Measurements from ENCODE around the gene C3orf18. TPM values are rescaled to one million over a fixed set of nuclear protein-coding genes. Genes with fewer than 3 reads are reported as not detected.

C3orf18 gene
- total RNA-seq, 1 donor from 2014 or later, result 7.2 TPM

DNA sequence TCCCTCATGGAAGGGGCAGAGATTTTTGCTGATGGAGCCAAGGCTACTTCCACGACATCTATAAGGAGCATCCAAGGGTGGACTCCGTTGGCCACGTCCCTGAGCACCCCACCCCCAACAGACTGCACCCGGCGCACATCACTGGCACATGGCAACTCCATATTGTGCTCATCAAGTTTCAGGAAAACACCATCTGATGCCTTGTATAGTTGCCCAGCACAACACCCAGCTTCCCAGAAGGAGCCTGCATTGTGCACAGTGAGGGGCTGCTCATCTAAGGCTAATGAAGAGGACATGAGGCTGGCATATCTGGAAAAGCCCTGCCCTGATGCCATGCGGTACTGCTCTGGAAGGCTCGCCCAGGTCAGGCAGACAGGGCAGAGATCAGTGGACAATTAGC, 49.1 kb downstream of the C3orf18 start:
- peaks cover 17% of the 10 kb centered on the region for H3K27me3 ChIP-seq (ENCODE audit: insufficient read depth, low read length)
- Mint-ChIP-seq H3K4me1 (ENCODE audit: low read depth, unreplicated experiment) (peaks cover 12% of the 10 kb centered on the region), H3K27ac (ENCODE audit: unreplicated experiment) (no peak overlapping the region), H3K4me3 (ENCODE audit: unreplicated experiment) (no peak overlapping the region), H3K36me3 (ENCODE audit: low read depth, unreplicated experiment) (no peaks in the 10 kb centered on the region), H3K9me3 (ENCODE audit: unreplicated experiment) (no peaks in the 10 kb centered on the region), H3K27me3 (ENCODE audit: low read depth, unreplicated experiment) (peaks cover 48% of the 10 kb centered on the region)
- H3K4me3 ChIP-seq (ENCODE audit: insufficient read depth, low read depth, low read length), result no peak overlapping the region
- no peak overlapping the region for H3K27ac ChIP-seq (ENCODE audit: low read depth, low read length)
- H3K36me3 ChIP-seq (ENCODE audit: insufficient read depth, low read length), result no peaks in the 10 kb centered on the region
- DNase-seq (ENCODE audit: low read depth) (no peak), FAIRE-seq (no peak)
- H2AFZ ChIP-seq (ENCODE audit: low read depth, low read length), result no peak overlapping the region
- no peaks in the 10 kb centered on the region for H4K20me1 ChIP-seq (ENCODE audit: insufficient read depth, low read length)
- TF ChIP-seq CTCF (IDR thresholded peaks at IDR 0.05; ENCODE audit: insufficient read depth, low read depth, low read length) (no peak), EZH2 (IDR thresholded peaks at IDR 0.05; ENCODE audit: insufficient read depth, low read length) (no peak)
- H3K79me2 ChIP-seq (ENCODE audit: insufficient read depth, low read length), result no peaks in the 10 kb centered on the region
- H3K9me3 ChIP-seq (ENCODE audit: insufficient read depth, low read depth, low read length), result no peaks in the 10 kb centered on the region
- H3K4me1 ChIP-seq (ENCODE audit: insufficient read depth, low read length), result no peaks in the 10 kb centered on the region
- H3K9ac ChIP-seq (ENCODE audit: low read length), result no peak overlapping the region
- H3K4me2 ChIP-seq (ENCODE audit: low read length), result no peak overlapping the region

DNA sequence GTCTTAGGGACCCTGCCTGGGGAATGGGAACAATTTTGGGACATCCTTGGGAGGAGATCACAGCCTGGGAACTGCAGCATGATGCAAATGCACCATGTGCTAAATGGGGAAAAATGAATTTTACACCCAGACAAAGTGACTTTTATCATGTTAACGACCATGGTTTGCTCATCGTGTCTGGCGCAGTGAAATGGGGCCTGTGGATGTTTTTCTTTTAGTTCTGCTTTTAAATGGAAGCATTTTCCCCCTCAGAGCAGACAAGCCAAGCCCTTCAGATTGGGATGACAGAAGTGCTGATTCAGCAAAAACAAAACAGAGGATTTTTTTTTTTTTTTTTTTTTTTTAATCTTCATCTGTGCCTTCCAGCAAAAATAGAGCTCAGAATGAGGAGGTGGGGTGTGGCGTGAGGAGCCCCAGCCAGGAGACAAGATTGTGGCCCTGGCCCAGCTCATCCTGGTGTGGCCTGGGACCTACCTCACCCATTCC, 49.8 kb downstream of the C3orf18 start:
- H3K27ac ChIP-seq (ENCODE audit: low read depth, low read length), result no peak overlapping the region
- no peak for FAIRE-seq
- no peak overlapping the region for H3K27ac Mint-ChIP-seq (ENCODE audit: unreplicated experiment)

More for the DNA sequence above, 49.8 kb downstream of the C3orf18 start:
- Mint-ChIP-seq H3K27me3 (ENCODE audit: low read depth, unreplicated experiment) (peaks cover 55% of the 10 kb centered on the region), H3K9me3 (ENCODE audit: unreplicated experiment) (no peaks in the 10 kb centered on the region), H3K4me3 (ENCODE audit: unreplicated experiment) (no peak overlapping the region), H3K36me3 (ENCODE audit: low read depth, unreplicated experiment) (no peaks in the 10 kb centered on the region), H3K4me1 (ENCODE audit: low read depth, unreplicated experiment) (peaks cover 12% of the 10 kb centered on the region)
- DNase-seq (ENCODE audit: low read depth), result no peak
- Histone ChIP-seq H3K27me3 (ENCODE audit: insufficient read depth, low read length) (peaks cover 18% of the 10 kb centered on the region), H3K4me3 (ENCODE audit: insufficient read depth, low read depth, low read length) (no peak overlapping the region), H2AFZ (ENCODE audit: low read depth, low read length) (no peak overlapping the region), H3K9ac (ENCODE audit: low read length) (no peak overlapping the region), H3K79me2 (ENCODE audit: insufficient read depth, low read length) (no peaks in the 10 kb centered on the region), H3K9me3 (ENCODE audit: insufficient read depth, low read depth, low read length) (no peaks in the 10 kb centered on the region), H4K20me1 (ENCODE audit: insufficient read depth, low read length) (no peaks in the 10 kb centered on the region), H3K4me2 (ENCODE audit: low read length) (no peak overlapping the region), H3K36me3 (ENCODE audit: insufficient read depth, low read length) (no peaks in the 10 kb centered on the region), H3K4me1 (ENCODE audit: insufficient read depth, low read length) (no peaks in the 10 kb centered on the region)
- TF ChIP-seq EZH2 (IDR thresholded peaks at IDR 0.05; ENCODE audit: insufficient read depth, low read length), result no peak
- TF ChIP-seq CTCF (IDR thresholded peaks at IDR 0.05; ENCODE audit: insufficient read depth, low read depth, low read length), result no peak
